Measurements from ENCODE around the gene ABCA9.
"Not testable (repeated sequence)": the region's sequence is repeated elsewhere in the genome, so short reads cannot be mapped to it uniquely, and the experiment has no call there.

ABCA9 gene

DNA sequence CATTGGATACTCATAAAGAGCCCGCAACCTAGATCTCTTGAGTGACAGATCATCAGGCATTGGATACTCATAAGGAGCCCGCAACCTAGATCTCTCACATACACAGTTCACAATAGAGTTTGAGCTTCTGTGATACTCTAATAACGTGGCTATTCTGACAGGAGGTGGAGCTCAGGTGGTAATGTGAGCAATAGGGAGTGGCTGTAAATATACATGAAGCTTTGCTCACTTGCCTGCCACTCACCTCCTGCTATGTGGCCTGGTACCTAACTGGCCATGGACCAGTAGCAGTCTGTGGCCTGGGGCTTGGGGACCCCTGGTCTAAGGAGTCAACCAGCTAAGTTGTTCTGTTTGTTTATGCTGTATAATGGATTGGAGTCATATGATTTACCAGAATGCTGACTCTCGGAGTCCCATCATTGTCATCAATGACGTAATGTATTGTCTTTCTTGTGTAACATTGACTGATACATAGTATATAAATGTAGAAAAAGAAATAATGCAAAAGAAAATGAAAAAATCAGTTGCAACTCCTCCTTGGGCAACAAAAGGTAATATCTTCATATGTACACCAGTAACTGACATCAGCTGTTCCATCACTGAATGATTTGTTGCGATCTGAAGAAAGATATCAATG, 17.5 kb downstream of the ABCA9 start:
- no peaks in the 10 kb centered on the region for H3K36me3 Mint-ChIP-seq (ENCODE audit: insufficient read depth)

DNA sequence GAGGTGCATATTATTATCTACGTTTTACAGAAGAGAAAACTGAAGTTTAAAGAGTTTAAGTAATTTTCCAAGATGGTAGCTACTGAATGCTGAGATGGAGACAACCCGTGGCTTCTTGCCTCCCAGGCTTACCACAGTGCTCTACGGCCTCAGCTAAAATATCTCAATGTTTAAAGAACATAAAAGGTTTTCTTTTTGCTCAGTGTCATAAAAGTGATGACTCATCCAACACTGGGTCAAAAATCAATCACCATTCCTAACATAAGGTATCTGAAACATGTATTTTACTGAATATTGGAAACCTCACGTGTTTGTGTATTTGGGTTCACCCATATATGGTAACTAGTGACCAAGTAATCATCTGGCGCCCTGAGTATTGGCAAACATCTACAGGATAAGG, 18.4 kb downstream of the ABCA9 start:
- no peaks in the 10 kb centered on the region for H3K36me3 Mint-ChIP-seq (ENCODE audit: insufficient read depth)
- no peaks in the 10 kb centered on the region for H3K4me1 Mint-ChIP-seq (ENCODE audit: low read depth in 2 of 2)
- H3K27me3 Mint-ChIP-seq = peaks cover 10 to 16% of the 10 kb centered on the region in 2 donors
- ATAC-seq (replicated peaks) (no peak), DNase-seq (no peak)
- H3K9me3 Mint-ChIP-seq = peaks cover 2 to 4% of the 10 kb centered on the region in 2 donors
- no peak overlapping the region for H3K4me3 Mint-ChIP-seq
- H3K27ac Mint-ChIP-seq = no peak overlapping the region

More for the DNA sequence above, 17.5 kb downstream of the ABCA9 start:
- no peak overlapping the region for H3K27ac Mint-ChIP-seq
- peaks cover 5 to 9% of the 10 kb centered on the region in 2 donors for H3K27me3 Mint-ChIP-seq
- DNase-seq (no peak), ATAC-seq (replicated peaks) (no peak)
- no peak overlapping the region for H3K4me3 Mint-ChIP-seq
- no peaks in the 10 kb centered on the region for H3K4me1 Mint-ChIP-seq (ENCODE audit: low read depth in 2 of 2)
- peaks cover 0 to 3% of the 10 kb centered on the region in 2 donors for H3K9me3 Mint-ChIP-seq

DNA sequence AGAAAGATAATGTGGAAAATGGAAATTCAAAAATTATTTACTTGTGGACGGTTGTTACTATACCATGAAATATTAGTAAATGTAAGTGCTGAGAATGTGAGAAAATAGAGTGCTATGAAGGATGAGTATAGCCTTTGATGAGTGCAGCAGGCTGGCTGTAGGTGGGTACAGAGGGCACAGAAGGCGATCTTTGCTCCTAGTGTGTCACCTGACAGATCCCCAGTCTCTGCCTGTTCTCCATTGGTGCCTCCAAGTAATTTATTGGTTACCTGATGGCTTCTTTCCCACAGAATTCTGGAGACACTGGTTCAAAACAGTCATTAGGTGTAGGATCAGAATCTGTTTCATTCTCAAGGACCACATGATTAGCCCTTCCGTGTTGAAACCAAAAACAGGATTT, 28.9 kb downstream of the ABCA9 start:
- Mint-ChIP-seq H3K4me1 (ENCODE audit: low read depth in 2 of 2) (no peaks in the 10 kb centered on the region), H3K36me3 (ENCODE audit: insufficient read depth) (peaks cover 3% of the 10 kb centered on the region), H3K9me3 (peaks cover 2% of the 10 kb centered on the region in 2 donors), H3K27ac (no peak overlapping the region), H3K27me3 (peaks cover 18 to 26% of the 10 kb centered on the region in 2 donors), H3K4me3 (no peak overlapping the region)
- DNase-seq = no peak
- no peak for ATAC-seq (replicated peaks)

DNA sequence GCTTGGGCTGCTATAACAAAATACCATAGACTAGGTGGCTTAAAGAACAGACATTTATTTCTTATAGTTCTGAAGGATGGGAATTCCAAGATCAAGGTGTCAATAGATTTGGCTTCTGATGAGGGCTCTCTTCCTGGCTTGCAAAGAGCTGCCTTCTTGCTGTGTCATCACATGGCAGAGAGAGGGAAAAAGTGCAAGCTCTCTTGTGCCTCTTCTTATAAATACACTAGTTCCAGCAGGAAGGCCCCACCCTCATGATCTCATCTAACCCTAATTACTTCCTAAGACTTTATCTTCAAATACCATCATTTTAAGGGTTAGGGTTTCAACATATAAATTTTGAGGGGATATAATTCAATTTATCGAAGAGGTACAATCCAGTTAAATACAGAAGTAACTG, 30.6 kb downstream of the ABCA9 start:
- no peaks in the 10 kb centered on the region for H3K4me1 Mint-ChIP-seq (ENCODE audit: low read depth in 2 of 2)
- H3K36me3 Mint-ChIP-seq (ENCODE audit: insufficient read depth) = peaks cover 3% of the 10 kb centered on the region
- no peak for ATAC-seq (replicated peaks)

DNA sequence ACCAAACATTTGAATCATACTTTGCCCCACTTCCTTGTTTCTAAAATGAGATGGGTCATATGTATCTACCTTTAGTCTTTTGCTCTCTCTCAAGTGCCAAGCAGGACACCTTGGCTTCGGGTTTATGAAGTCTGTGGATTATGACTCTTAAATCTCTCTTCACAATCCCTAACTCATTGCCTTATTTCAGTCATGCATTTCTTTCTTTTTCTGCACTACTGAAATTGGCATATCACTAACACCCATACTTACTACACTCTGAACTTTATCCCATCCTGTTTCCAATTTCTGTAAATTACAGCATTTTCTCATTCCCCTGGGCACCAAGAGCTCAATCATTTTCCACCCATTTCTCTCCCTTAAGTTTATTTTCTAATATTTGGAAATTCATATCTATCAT, 42.0 kb downstream of the ABCA9 start:
- H3K4me3 Mint-ChIP-seq = no peak overlapping the region
- DNase-seq (no peak), ATAC-seq (replicated peaks) (no peak)
- H3K36me3 Mint-ChIP-seq (ENCODE audit: insufficient read depth) = no peaks in the 10 kb centered on the region
- H3K4me1 Mint-ChIP-seq (ENCODE audit: low read depth in 2 of 2) = no peaks in the 10 kb centered on the region
- no peak overlapping the region for H3K27ac Mint-ChIP-seq
- H3K27me3 Mint-ChIP-seq = peaks cover 0 to 18% of the 10 kb centered on the region in 2 donors
- no peaks in the 10 kb centered on the region for H3K9me3 Mint-ChIP-seq

More for the DNA sequence above, 30.6 kb downstream of the ABCA9 start:
- no peak for DNase-seq
- Mint-ChIP-seq H3K4me3 (no peak overlapping the region), H3K27ac (no peak overlapping the region), H3K27me3 (peaks cover 17 to 25% of the 10 kb centered on the region in 2 donors), H3K9me3 (peaks cover 0 to 2% of the 10 kb centered on the region in 2 donors)

DNA sequence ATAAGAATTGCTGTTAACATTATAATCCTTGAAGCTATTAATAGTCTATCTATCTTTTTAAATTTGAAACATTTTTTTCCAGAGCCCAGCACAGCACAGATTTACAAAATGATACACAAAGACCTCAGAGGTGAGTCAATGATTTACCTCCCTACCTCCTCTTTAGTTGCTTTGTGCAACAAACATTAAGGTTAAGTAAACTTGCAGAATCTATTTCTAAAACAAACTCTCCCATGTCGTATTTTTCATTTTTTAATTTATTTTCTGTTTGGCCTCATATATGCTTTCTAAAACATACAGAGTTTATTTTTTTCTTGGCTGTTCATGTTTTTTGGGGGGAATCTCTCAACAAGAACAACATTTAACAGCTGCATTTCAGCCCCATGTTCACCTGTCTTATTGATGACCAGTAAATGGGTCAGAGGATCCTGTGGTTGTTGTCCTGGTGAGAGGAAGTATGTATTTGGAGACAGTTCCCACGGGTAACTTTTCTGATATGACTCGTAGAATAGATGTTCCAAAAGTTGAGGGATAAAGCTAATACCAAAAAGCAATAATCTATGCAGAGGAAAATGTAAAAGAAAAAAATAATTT, 42.6 kb downstream of the ABCA9 start:
- Mint-ChIP-seq H3K27ac (no peak overlapping the region), H3K36me3 (ENCODE audit: insufficient read depth) (no peaks in the 10 kb centered on the region), H3K9me3 (no peaks in the 10 kb centered on the region), H3K4me1 (ENCODE audit: low read depth in 2 of 2) (no peaks in the 10 kb centered on the region), H3K4me3 (no peak overlapping the region), H3K27me3 (peaks cover 0 to 20% of the 10 kb centered on the region in 2 donors)
- DNase-seq = no peak
- ATAC-seq (replicated peaks) = no peak

DNA sequence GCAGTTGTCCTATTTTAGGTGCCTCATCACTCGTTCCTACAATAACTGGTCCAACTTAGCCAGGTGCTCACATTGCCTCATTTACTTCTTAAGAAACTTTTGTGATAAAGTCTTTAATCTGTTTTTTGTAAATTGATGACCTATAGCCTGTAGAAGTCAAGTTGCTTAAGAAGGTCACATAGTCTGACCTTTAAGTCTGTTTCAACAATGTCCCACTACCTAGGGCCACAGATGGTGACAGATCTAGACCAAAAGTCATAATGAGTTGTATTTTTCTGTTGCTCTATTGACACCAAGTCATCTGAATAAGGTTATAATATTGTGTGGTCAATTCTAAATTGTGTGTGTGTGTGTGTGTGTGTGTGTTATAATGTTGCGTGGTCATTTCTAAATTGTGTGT, 45.1 kb downstream of the ABCA9 start:
- Mint-ChIP-seq H3K36me3 (ENCODE audit: insufficient read depth) (no peaks in the 10 kb centered on the region), H3K27ac (no peak overlapping the region), H3K4me1 (ENCODE audit: low read depth in 2 of 2) (no peaks in the 10 kb centered on the region), H3K9me3 (no peaks in the 10 kb centered on the region), H3K4me3 (no peak overlapping the region), H3K27me3 (peaks cover 0 to 17% of the 10 kb centered on the region in 2 donors)
- no peak for DNase-seq
- no peak for ATAC-seq (replicated peaks)

DNA sequence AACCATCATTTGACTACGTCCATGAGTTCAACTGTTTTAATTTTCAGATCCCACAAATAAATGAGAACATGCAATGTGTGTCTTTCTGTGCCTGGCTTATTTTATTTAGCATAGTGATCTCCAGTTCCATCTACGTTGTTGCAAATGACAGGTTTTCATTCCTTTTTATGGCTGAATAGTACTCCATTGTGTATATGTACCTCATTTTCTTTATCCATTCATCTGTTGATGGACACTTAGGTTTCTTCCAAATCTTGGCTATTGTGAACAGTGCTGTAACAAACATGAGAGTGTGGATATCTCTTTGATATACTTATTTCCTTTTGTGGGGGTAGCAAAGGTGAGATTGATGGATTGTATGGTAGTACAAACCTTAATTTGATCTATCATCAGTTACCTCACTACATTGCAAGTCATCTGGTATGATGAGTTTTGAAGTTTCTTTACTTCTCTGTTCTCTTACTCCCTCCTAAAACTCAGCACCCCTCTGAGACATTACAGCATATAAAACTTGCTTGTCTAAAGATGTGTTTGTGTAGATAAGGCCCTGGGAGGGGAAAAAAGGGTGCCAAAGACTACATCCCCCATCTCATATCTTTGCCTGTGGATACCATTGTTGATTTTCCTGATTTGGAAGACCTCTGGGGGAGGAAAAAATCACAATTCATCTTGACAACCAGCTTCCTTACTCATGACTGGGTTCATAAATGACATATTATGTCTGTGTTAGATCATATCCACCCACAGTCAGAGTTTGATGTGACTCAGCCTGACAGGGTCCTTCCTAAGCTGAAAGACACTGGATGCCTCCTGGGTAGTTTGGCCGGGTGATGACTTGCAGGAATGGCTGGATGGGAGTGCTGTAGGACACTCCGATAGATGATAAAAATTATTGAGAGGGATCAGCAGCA, 47.6 kb downstream of the ABCA9 start:
- ATAC-seq (replicated peaks) = no peak
- Mint-ChIP-seq H3K27me3 (peaks cover 0 to 5% of the 10 kb centered on the region in 2 donors), H3K4me1 (ENCODE audit: low read depth in 2 of 2) (no peaks in the 10 kb centered on the region), H3K27ac (no peak overlapping the region), H3K36me3 (ENCODE audit: insufficient read depth) (no peaks in the 10 kb centered on the region), H3K9me3 (no peaks in the 10 kb centered on the region), H3K4me3 (no peak overlapping the region)
- no peak for DNase-seq

DNA sequence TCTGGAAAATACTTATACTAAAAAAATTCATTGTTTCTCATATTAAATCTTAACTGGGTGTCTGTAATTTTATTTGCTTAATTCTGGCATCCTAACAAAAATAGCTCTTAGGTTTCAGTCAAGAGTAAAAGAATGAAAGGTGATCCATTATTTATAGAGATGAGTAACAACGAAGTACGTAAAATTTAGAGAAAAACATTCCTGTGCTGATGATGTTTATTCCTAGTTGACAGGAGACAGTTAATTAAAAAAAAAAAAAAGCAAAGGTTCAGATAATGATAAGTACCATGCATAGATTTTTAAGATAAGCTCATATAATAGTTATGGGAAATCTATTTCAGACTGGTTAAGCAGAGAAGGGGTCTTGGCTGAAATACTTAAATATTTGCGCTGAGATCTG, 50.8 kb downstream of the ABCA9 start:
- DNase-seq (no peak), ATAC-seq (replicated peaks) (no peak)
- no peak overlapping the region for H3K4me3 Mint-ChIP-seq
- no peak overlapping the region for H3K27ac Mint-ChIP-seq
- H3K36me3 Mint-ChIP-seq (ENCODE audit: insufficient read depth) = no peaks in the 10 kb centered on the region
- peaks cover 0 to 2% of the 10 kb centered on the region in 2 donors for H3K9me3 Mint-ChIP-seq
- peaks cover 13 to 15% of the 10 kb centered on the region in 2 donors for H3K27me3 Mint-ChIP-seq
- H3K4me1 Mint-ChIP-seq (ENCODE audit: low read depth in 2 of 2) = no peaks in the 10 kb centered on the region

DNA sequence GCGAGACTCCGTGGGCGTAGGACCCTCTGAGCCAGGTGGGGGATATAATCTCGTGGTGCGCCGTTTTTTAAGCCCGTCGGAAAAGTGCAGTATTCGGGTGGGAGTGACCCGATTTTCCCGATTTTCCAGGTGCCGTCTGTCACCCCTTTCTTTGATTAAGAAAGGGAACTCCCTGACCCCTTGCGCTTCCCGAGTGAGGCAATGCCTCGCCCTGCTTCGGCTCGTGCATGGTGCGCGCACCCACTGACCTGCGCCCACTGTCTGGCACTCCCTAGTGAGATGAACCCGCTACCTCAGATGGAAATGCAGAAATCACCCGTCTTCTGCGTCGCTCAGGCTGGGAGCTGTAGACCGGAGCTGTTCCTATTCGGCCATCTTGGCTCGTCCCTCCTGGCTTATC, 56.0 kb downstream of the ABCA9 start:
- H3K4me1 Mint-ChIP-seq (ENCODE audit: low read depth in 2 of 2); H3K36me3 Mint-ChIP-seq (ENCODE audit: insufficient read depth); DNase-seq; H3K27ac Mint-ChIP-seq; H3K4me3 Mint-ChIP-seq; ATAC-seq (replicated peaks); H3K9me3 Mint-ChIP-seq: not testable (repeated sequence)
- peaks cover 8 to 16% of the 10 kb centered on the region in 2 donors for H3K27me3 Mint-ChIP-seq

DNA sequence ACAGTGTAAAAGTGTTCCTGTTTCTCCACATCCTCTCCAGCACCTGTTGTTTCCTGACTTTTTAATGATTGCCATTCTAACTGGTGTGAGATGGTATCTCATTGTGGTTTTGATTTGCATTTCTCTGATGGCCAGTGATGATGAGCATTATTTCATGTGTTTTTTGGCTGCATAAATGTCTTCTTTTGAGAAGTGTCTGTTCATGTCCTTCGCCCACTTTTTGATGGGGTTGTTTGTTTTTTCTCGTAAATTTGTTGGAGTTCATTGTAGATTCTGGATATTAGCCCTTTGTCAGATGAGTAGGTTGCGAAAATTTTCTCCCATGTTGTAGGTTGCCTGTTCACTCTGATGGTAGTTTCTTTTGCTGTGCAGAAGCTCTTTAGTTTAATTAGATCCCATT, 61.0 kb downstream of the ABCA9 start:
- H3K9me3 Mint-ChIP-seq; H3K27ac Mint-ChIP-seq; H3K27me3 Mint-ChIP-seq; H3K4me3 Mint-ChIP-seq; H3K4me1 Mint-ChIP-seq (ENCODE audit: low read depth in 2 of 2); ATAC-seq (replicated peaks); H3K36me3 Mint-ChIP-seq (ENCODE audit: insufficient read depth); DNase-seq: not testable (repeated sequence)

DNA sequence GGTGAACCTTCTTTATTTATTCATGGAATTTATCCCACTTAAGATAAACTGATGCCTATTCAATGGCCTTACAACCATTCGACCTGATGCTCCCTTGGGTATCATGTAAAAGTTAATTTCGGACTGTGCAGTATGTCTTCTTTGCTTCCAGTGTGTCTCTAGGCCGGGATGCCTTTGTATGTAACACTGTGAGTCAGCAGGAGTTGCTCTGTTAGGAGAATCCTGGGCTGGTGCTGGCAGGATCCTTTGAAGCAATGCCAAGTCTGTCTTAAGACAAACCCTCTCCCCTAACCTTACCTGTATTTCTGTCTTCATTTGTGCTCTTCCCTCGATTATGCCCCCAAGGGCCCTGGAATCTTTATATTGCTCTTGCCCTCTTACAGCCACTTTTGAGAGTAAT, 67.6 kb downstream of the ABCA9 start:
- no peaks in the 10 kb centered on the region for H3K36me3 Mint-ChIP-seq (ENCODE audit: insufficient read depth)
- H3K4me1 Mint-ChIP-seq (ENCODE audit: low read depth in 2 of 2) = no peaks in the 10 kb centered on the region
- ATAC-seq (replicated peaks) (no peak), DNase-seq (no peak)
- no peaks in the 10 kb centered on the region for H3K9me3 Mint-ChIP-seq
- no peak overlapping the region for H3K4me3 Mint-ChIP-seq
- H3K27ac Mint-ChIP-seq = no peak overlapping the region
- no peaks in the 10 kb centered on the region for H3K27me3 Mint-ChIP-seq

DNA sequence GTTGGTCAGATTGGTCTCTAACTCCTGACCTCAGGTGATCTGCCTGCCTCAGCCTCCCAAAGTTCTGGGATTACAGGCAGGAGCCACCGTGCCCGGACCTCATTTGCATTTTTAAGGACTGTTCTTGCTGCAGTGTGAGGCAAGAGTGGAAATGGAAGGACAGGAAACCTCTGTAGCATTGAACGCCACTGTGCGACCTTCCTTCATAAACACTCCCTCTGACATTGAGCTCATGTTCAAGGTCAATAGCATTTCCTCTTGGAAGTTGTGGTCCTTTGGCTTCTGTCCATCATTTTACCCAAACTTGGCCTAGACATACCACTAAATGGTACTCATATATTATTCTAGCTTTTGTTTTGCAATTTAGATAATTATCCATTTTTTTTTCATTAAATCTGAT, 72.8 kb downstream of the ABCA9 start:
- Mint-ChIP-seq H3K27me3 (peaks cover 0 to 9% of the 10 kb centered on the region in 2 donors), H3K4me3 (no peak overlapping the region), H3K4me1 (ENCODE audit: low read depth in 2 of 2) (no peaks in the 10 kb centered on the region), H3K36me3 (ENCODE audit: insufficient read depth) (no peaks in the 10 kb centered on the region), H3K27ac (no peak overlapping the region), H3K9me3 (peaks cover 0 to 4% of the 10 kb centered on the region in 2 donors)
- DNase-seq (no peak), ATAC-seq (replicated peaks) (no peak)

Measured in effector memory CD8-positive, alpha-beta T cell (primary cell).